Measurements from ENCODE around the gene MAP4K3. TPM values are rescaled to one million over a fixed set of nuclear protein-coding genes. Genes with fewer than 3 reads are reported as not detected.
"Not testable (repeated sequence)": the region's sequence is repeated elsewhere in the genome, so short reads cannot be mapped to it uniquely, and the experiment has no call there.

MAP4K3 gene
- total RNA-seq, 1 donor from 2014 or later, result 40.7 TPM

- DNase-seq (ENCODE audit: extremely low read depth, low read depth, low spot score), result peak; percentile 48
These were observed 25.7 kb downstream of the MAP4K3 start for GRCh38 chr2:39411181-39411944.

- DNase-seq (ENCODE audit: extremely low read depth, low read depth, low spot score), result no peak
These were observed 27.2 kb downstream of the MAP4K3 start for GRCh38 chr2:39409697-39410389.

GRCh38 chr2:39408351-39409136 is 28.5 kb downstream of the MAP4K3 start:
- no peak for DNase-seq (ENCODE audit: extremely low read depth, low read depth, low spot score)

GRCh38 chr2:39407516-39408296 is 29.4 kb downstream of the MAP4K3 start:
- no peak for DNase-seq (ENCODE audit: extremely low read depth, low read depth, low spot score)

- no peak for DNase-seq (ENCODE audit: extremely low read depth, low read depth, low spot score)
These were observed 31.7 kb downstream of the MAP4K3 start for GRCh38 chr2:39405364-39405763.

- DNase-seq (ENCODE audit: extremely low read depth, low read depth, low spot score), result no peak
These were observed 33.8 kb downstream of the MAP4K3 start for GRCh38 chr2:39403311-39403710.

GRCh38 chr2:39401319-39401718 is 35.8 kb downstream of the MAP4K3 start:
- no peak for DNase-seq (ENCODE audit: extremely low read depth, low read depth, low spot score)

GRCh38 chr2:39399570-39399969 is 37.5 kb downstream of the MAP4K3 start:
- no peak for DNase-seq (ENCODE audit: extremely low read depth, low read depth, low spot score)

- no peak for DNase-seq (ENCODE audit: extremely low read depth, low read depth, low spot score)
These were observed 41.8 kb downstream of the MAP4K3 start for GRCh38 chr2:39395313-39395712.

- DNase-seq (ENCODE audit: extremely low read depth, low read depth, low spot score), result no peak
These were observed 42.5 kb downstream of the MAP4K3 start for GRCh38 chr2:39394516-39394961.

GRCh38 chr2:39392672-39393071 is 44.4 kb downstream of the MAP4K3 start:
- no peak for DNase-seq (ENCODE audit: extremely low read depth, low read depth, low spot score)

GRCh38 chr2:39390216-39390615 is 46.9 kb downstream of the MAP4K3 start:
- DNase-seq (ENCODE audit: extremely low read depth, low read depth, low spot score), result no peak

- no peak for DNase-seq (ENCODE audit: extremely low read depth, low read depth, low spot score)
These were observed 51.0 kb downstream of the MAP4K3 start for GRCh38 chr2:39386064-39386463.

GRCh38 chr2:39385172-39385571 is 51.9 kb downstream of the MAP4K3 start:
- DNase-seq (ENCODE audit: extremely low read depth, low read depth, low spot score), result no peak

GRCh38 chr2:39384071-39384470 is 53.0 kb downstream of the MAP4K3 start:
- not testable (repeated sequence) for DNase-seq (ENCODE audit: extremely low read depth, low read depth, low spot score)

GRCh38 chr2:39383146-39383545 is 53.9 kb downstream of the MAP4K3 start:
- DNase-seq (ENCODE audit: extremely low read depth, low read depth, low spot score), result no peak

GRCh38 chr2:39381653-39382052 is 55.4 kb downstream of the MAP4K3 start:
- DNase-seq (ENCODE audit: extremely low read depth, low read depth, low spot score), result no peak

- no peak for DNase-seq (ENCODE audit: extremely low read depth, low read depth, low spot score)
These were observed 56.4 kb downstream of the MAP4K3 start for GRCh38 chr2:39380525-39381150.

GRCh38 chr2:39379643-39380524 is 57.2 kb downstream of the MAP4K3 start:
- DNase-seq (ENCODE audit: extremely low read depth, low read depth, low spot score), result peak; percentile 54

Data from glomerular endothelial cell (primary cell).